GM10266 (cell line): ENCODE measurements around the gene TNK1.

ENCODE experiments used
- DNase-seq: peaks from one replicate; pipeline ENCODE4 v3.0.0; 2012; ENCODE audit errors: extremely low spot score
- CTCF ChIP-seq: IDR thresholded peaks from 2 replicates; pipeline ENCODE4 v1.5.1; 2012; ENCODE audit warnings: mild to moderate bottlenecking, low read depth; ENCODE audit not compliant: control insufficient read depth, insufficient read depth; ENCODE audit errors: missing control alignments

Gene TNK1

GRCh38 chr17:7429722-7430121 is 48.8 kb downstream of the TNK1 start:
- DNase-seq, result no peak
- TF ChIP-seq CTCF, result no peak

- no peak for DNase-seq
These were observed 50.3 kb downstream of the TNK1 start for GRCh38 chr17:7431231-7431630.

GRCh38 chr17:7432296-7432695 is 51.4 kb downstream of the TNK1 start:
- no peak for TF ChIP-seq CTCF
- DNase-seq, result no peak

More at GRCh38 chr17:7431231-7431630, 50.3 kb downstream of the TNK1 start:
- no peak for TF ChIP-seq CTCF

GRCh38 chr17:7435676-7436555 is 55.0 kb downstream of the TNK1 start:
- peak; percentile 27 for TF ChIP-seq CTCF
- peak; percentile 61 for DNase-seq

- peak; percentile 85 for DNase-seq
- peak; percentile 97 for TF ChIP-seq CTCF
These were observed 55.9 kb downstream of the TNK1 start for GRCh38 chr17:7436556-7437368.

- no peak for TF ChIP-seq CTCF
- no peak for DNase-seq
These were observed 56.5 kb downstream of the TNK1 start for GRCh38 chr17:7437369-7437863.
